Right atrium auricular region (tissue), 2 donors: ENCODE data around the gene RGCC. TPM values are rescaled to one million over a fixed set of nuclear protein-coding genes. Genes with fewer than 3 reads are reported as not detected.

ENCODE experiments used
- DNase-seq: peaks from one replicate; pipeline ENCODE4 v3.0.0-alpha.2; 2019; ENCODE audit warnings: low spot score
- H3K27ac ChIP-seq, 2 donors: fragments of 200-600 bp; sonication (generic); 1 replicate in 1 of 2; 2 replicates in 1 of 2; pipeline ENCODE4 v1.5.1; 2016 to 2019
- H3K27me3 ChIP-seq, 2 donors: fragments of 200-600 bp; sonication (generic); one replicate each; pipeline versions ENCODE4 v1.5.1 to v1.6.0; 2017 to 2019
- H3K36me3 ChIP-seq: fragments of 200-600 bp; sonication (generic); one replicate; pipeline ENCODE4 v1.5.1; 2016
- H3K4me1 ChIP-seq, 2 donors: fragments of 200-600 bp; sonication (generic); one replicate each; pipeline versions ENCODE4 v1.5.1 to v1.6.0; 2017 to 2019
- H3K4me3 ChIP-seq, 2 donors: fragments of 200-600 bp; sonication (generic); 1 replicate in 1 of 2; 2 replicates in 1 of 2; pipeline ENCODE4 v1.5.1; 2017 to 2019; ENCODE audit warnings: mild to moderate bottlenecking in 1 of 2, moderate library complexity in 1 of 2
- H3K9me3 ChIP-seq, 2 donors: fragments of 200-600 bp; sonication (generic); one replicate each; pipeline ENCODE4 v1.5.1; 2019
- CTCF ChIP-seq, 2 donors: fragments of 200-600 bp; sonication (generic); IDR thresholded peaks; one replicate each; pipeline ENCODE4 v1.5.1; 2019; ENCODE audit warnings: antibody characterized with exemption in 2 of 2
- total RNA-seq, 2 donors: library from RNA; depleted of rRNA; stranded (reverse); fragments of >200 nt; gene quantifications; one replicate each; pipeline ENCODE4 v1.1.0, GENCODE V29; 2016

The RGCC gene
- total RNA-seq, 2 donors from 2014 or later, result 53.9 to 94.8 TPM

GRCh38 chr13:41460074-41460465 is 2.7 kb downstream of the RGCC start:
- Histone ChIP-seq H3K36me3 (peaks cover 9% of the 10 kb centered on the region), H3K27ac (peak overlapping the region; percentile 70 to 82), H3K4me1 (peaks cover 0 to 39% of the 10 kb centered on the region in 2 donors)

GRCh38 chr13:41460930-41461329 is 3.6 kb downstream of the RGCC start:
- no peak for TF ChIP-seq CTCF (IDR thresholded peaks at IDR 0.05)
- peaks cover 0 to 43% of the 10 kb centered on the region in 2 donors for H3K4me1 ChIP-seq
- DNase-seq, result no peak
- no peaks in the 10 kb centered on the region for H3K9me3 ChIP-seq
- H3K27me3 ChIP-seq, result peaks cover 0 to 6% of the 10 kb centered on the region in 2 donors
- H3K27ac ChIP-seq, result peak overlapping the region; percentile 15 to 50
- peaks cover 9% of the 10 kb centered on the region for H3K36me3 ChIP-seq
- peak overlapping the region in 1 of 2 donors; percentile 68 for H3K4me3 ChIP-seq

More at GRCh38 chr13:41460074-41460465, 2.7 kb downstream of the RGCC start:
- H3K4me3 ChIP-seq, result peak overlapping the region; percentile 59 to 68
- no peak for TF ChIP-seq CTCF (IDR thresholded peaks at IDR 0.05)
- no peaks in the 10 kb centered on the region for H3K9me3 ChIP-seq
- H3K27me3 ChIP-seq, result peaks cover 0 to 6% of the 10 kb centered on the region in 2 donors
- no peak for DNase-seq

GRCh38 chr13:41461527-41462139 is 4.3 kb downstream of the RGCC start:
- Histone ChIP-seq H3K36me3 (peaks cover 10% of the 10 kb centered on the region), H3K4me3 (peak overlapping the region; percentile 17 to 68), H3K4me1 (peaks cover 0 to 42% of the 10 kb centered on the region in 2 donors), H3K9me3 (no peaks in the 10 kb centered on the region), H3K27me3 (peaks cover 0 to 6% of the 10 kb centered on the region in 2 donors), H3K27ac (peak overlapping the region; percentile 26 to 50)
- no peak for TF ChIP-seq CTCF (IDR thresholded peaks at IDR 0.05)
- no peak for DNase-seq

- Histone ChIP-seq H3K27me3 (peaks cover 0 to 6% of the 10 kb centered on the region in 2 donors), H3K4me3 (peak overlapping the region in 1 of 2 donors; percentile 68), H3K36me3 (peaks cover 18% of the 10 kb centered on the region), H3K4me1 (peaks cover 0 to 43% of the 10 kb centered on the region in 2 donors), H3K27ac (peak overlapping the region; percentile 33 to 50), H3K9me3 (no peaks in the 10 kb centered on the region)
- no peak for DNase-seq
- no peak for TF ChIP-seq CTCF (IDR thresholded peaks at IDR 0.05)
These were observed 5.1 kb downstream of the RGCC start for GRCh38 chr13:41462427-41462826.

GRCh38 chr13:41463838-41464602 is 6.7 kb downstream of the RGCC start:
- Histone ChIP-seq H3K4me3 (peak overlapping the region in 1 of 2 donors; percentile 68), H3K27ac (peak overlapping the region; percentile 52 to 62), H3K9me3 (no peaks in the 10 kb centered on the region), H3K4me1 (peaks cover 0 to 33% of the 10 kb centered on the region in 2 donors), H3K27me3 (no peaks in the 10 kb centered on the region), H3K36me3 (peaks cover 34% of the 10 kb centered on the region)
- DNase-seq, result no peak
- TF ChIP-seq CTCF (IDR thresholded peaks at IDR 0.05), result no peak
